Upper lobe of left lung (tissue), 4 donors: ENCODE measurements around the gene PEX10.

ENCODE experiments used
- CTCF ChIP-seq, 6 experiments: fragments of 450-650 bp in 4 of 6; fragments of 200-600 bp in 2 of 6; sonication (generic) in 2 of 6; IDR thresholded peaks; one replicate each; pipeline ENCODE4 v1.5.1; 2016 to 2019; ENCODE audit warnings: antibody characterized with exemption in 6 of 6
- POLR2AphosphoS5 ChIP-seq, 2 donors: sonication (generic); formaldehyde crosslinking; IDR thresholded peaks; one replicate each; pipeline ENCODE4 v1.5.1; 2017; ENCODE audit warnings: antibody characterized with exemption in 2 of 2

GRCh38 chr1:2427051-2427450, 14.7 kb upstream of the PEX10 start:
- TF ChIP-seq CTCF (IDR thresholded peaks at IDR 0.05), result no peak
- no peak for TF ChIP-seq POLR2AphosphoS5 (IDR thresholded peaks at IDR 0.05)
